ENCODE data around the gene CTNNA2.

Gene CTNNA2

DNA sequence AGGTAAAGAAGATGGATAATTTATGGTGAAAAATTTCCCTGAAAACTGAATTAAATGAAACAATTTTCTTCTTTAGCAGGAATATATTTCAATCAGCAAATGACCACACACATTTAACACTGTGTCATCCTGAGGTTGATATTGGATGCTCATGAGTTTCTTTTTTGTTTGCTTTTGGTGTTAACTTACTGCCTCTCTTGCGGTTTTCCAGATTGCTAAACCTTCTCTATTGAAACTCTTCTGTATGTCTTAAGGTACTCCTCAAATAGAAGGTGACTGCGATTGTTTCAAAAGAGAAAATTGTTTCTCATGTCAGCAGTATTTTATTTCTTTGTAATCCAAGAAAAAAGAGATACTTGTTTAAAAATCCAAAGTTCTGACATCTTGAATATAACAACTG is 692.6 kb downstream of the CTNNA2 start:
- no peak for TF ChIP-seq CTCF (IDR thresholded peaks at IDR 0.05; ENCODE audit: control insufficient read depth, extremely low read depth, insufficient read depth)
- no peak for DNase-seq (ENCODE audit: low read depth)

GRCh38 chr2:80209458-80209857 is 696.6 kb downstream of the CTNNA2 start:
- no peak for TF ChIP-seq CTCF (IDR thresholded peaks at IDR 0.05; ENCODE audit: control insufficient read depth, extremely low read depth, insufficient read depth)
- no peak for DNase-seq (ENCODE audit: low read depth)
- no peak overlapping the region for H3K4me3 ChIP-seq (ENCODE audit: low read depth, low read length)

More for the DNA sequence above, 692.6 kb downstream of the CTNNA2 start:
- H3K4me3 ChIP-seq (ENCODE audit: low read depth, low read length), result no peak overlapping the region

GRCh38 chr2:80217446-80217845 is 704.6 kb downstream of the CTNNA2 start:
- no peak for DNase-seq (ENCODE audit: low read depth)
- no peak for TF ChIP-seq CTCF (IDR thresholded peaks at IDR 0.05; ENCODE audit: control insufficient read depth, extremely low read depth, insufficient read depth)

DNA sequence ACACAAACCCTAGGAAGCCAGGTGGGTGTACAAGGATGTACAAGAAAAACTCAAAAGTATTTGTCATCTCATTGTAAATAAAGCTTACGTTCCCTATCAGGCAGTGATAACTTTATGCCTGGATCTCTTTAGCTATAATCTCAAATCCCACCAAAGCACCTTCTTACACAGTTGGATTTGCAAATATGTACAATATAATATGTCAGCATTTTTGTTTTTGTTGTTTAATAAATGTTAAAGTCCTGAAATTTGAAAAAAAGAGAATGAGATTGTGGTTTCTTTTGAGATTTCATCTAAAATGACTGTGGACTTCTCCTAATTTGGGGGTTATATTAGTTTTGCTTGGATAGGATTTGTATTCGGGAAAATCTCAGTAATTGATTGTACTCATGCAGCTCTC is 709.8 kb downstream of the CTNNA2 start:
- TF ChIP-seq CTCF (IDR thresholded peaks at IDR 0.05; ENCODE audit: control insufficient read depth, extremely low read depth, insufficient read depth), result no peak
- H3K4me3 ChIP-seq (ENCODE audit: low read depth, low read length), result no peak overlapping the region
- no peak for DNase-seq (ENCODE audit: low read depth)

More at GRCh38 chr2:80217446-80217845, 704.6 kb downstream of the CTNNA2 start:
- H3K4me3 ChIP-seq (ENCODE audit: low read depth, low read length), result no peak overlapping the region

DNA sequence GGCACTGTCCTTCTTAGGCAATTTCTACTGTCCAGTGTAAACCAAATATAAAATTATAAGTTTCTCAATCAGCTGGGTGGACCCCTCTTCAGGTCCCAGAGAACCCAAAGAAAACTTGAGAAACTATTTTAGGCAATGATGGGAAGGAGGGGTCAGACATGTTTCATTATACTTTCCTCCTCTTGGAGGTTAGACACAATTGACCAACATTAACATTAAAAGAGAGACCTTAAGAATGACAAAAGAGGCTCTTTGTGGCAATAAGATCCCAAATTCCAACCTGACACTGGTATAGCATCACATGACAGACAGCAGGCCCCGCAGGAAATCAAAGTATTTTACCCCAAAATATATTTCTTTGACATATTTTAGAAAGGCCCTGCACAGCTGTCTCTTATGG is 718.6 kb downstream of the CTNNA2 start:
- no peak for TF ChIP-seq CTCF (IDR thresholded peaks at IDR 0.05; ENCODE audit: control insufficient read depth, extremely low read depth, insufficient read depth)
- no peak overlapping the region for H3K4me3 ChIP-seq (ENCODE audit: low read depth, low read length)
- no peak for DNase-seq (ENCODE audit: low read depth)

GRCh38 chr2:80233333-80233732 is 720.5 kb downstream of the CTNNA2 start:
- no peak overlapping the region for H3K4me3 ChIP-seq (ENCODE audit: low read depth, low read length)
- no peak for TF ChIP-seq CTCF (IDR thresholded peaks at IDR 0.05; ENCODE audit: control insufficient read depth, extremely low read depth, insufficient read depth)
- no peak for DNase-seq (ENCODE audit: low read depth)

- TF ChIP-seq CTCF (IDR thresholded peaks at IDR 0.05; ENCODE audit: control insufficient read depth, extremely low read depth, insufficient read depth), result peak; percentile 72
- no peak overlapping the region for H3K4me3 ChIP-seq (ENCODE audit: low read depth, low read length)
- no peak for DNase-seq (ENCODE audit: low read depth)
Measured at GRCh38 chr2:80238692-80239469, 726.0 kb downstream of the CTNNA2 start.

Measured in LNCaP clone FGC (cell line).